GM21723 (cell line): ENCODE results near the gene CD300H.

Source experiments
- ATAC-seq: cut with Tn5 transposase; IDR thresholded peaks from one replicate; pipeline ENCODE4 v1.9.1; 2021; ENCODE audit warnings: mild to moderate bottlenecking, moderate library complexity; ENCODE audit not compliant: unreplicated experiment

CD300H gene

DNA sequence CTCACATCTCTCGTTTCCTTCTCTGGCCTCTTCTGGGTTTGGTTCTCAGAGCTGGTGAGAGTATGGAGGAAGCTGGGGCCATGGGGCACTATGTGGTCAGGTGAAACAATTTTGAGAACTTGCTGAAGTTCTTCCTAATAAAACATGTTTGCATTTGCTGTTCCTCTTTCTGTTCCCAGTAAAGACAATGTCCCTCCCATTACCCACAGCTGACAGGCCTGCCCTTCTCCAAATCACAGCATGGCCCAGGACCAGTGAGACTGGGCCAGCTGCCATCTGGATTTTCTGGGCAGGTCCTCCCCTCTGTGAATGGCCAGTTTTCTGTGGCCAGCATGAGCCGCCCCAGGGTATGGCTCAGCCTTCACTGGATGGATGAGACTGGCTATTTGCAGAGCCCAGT is at the start of gene CD300H:
Gene CD300H (minus strand): TSS at position 113 of the 400 bp plus-strand sequence.
- no peak for ATAC-seq

- no peak for ATAC-seq
These were observed 49.4 kb upstream of the CD300H start for GRCh38 chr17:74616696-74617095.

DNA sequence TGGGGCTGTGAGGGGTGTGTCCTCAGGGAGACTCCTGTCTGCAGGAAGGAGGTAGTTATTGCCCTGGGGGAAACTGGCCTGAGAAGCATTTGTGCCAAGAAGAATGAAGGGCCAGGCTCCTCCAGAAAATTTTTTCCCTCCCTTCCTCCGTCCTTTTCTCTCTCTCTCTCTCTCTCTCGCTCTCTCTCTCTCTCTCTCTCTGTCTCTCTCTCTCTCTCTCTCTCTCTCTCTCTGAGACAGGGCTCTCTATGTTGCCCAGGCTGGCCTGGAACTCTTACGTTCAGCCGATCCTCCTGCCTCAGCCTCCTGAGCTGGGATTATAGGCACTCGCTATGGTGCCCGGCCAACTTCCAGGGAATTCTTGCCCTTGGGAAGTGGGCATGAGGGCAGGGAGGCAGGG is 44.7 kb upstream of the CD300H start:
- ATAC-seq = no peak

DNA sequence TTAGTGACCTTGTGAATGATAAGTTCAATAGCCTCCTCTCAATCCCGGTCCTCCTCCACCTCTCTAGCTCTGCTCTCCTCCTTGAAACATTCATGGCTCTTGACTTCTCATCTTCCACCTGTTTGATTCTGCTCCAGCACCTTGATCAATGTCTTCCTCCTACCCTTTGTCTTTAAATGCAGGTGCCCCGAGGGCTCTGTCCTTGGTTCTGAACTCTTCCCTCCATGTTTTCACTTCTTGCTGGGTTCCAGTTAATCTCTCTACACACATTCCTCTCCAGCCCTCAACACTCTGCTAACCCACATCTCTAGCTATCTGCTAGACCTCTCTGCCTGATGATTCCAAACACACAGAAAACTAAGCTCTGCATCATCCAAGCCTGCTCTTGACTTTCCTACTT is 42.8 kb upstream of the CD300H start:
- no peak for ATAC-seq

GRCh38 chr17:74608511-74608910 is 41.2 kb upstream of the CD300H start:
- ATAC-seq = no peak

DNA sequence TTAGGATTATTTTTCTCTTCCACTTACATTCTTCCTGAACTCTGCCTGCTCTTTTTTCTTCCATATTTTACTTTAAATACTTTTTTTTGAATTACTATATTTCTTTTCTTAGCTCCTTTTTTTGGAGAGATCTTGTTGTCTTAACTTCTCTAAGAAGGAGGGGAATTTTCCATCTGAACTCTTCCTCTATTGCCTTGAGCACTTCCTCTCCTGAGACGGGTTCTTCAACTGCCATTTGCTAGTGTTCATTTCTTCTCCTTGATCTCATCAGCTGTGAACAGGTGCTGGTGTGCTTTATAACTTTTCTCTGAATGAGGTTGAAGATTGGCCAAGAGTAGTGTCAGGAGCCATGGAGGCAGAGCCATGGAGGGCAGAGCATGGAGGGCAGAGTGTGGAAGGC is 39.9 kb upstream of the CD300H start:
- ATAC-seq = no peak

- ATAC-seq = no peak
These were observed 38.7 kb upstream of the CD300H start for GRCh38 chr17:74606050-74606449.

GRCh38 chr17:74605361-74605760 is 38.1 kb upstream of the CD300H start:
- ATAC-seq = no peak

GRCh38 chr17:74604761-74605160 is 37.5 kb upstream of the CD300H start:
- ATAC-seq = no peak

GRCh38 chr17:74604200-74604599 is 36.9 kb upstream of the CD300H start:
- ATAC-seq = no peak

DNA sequence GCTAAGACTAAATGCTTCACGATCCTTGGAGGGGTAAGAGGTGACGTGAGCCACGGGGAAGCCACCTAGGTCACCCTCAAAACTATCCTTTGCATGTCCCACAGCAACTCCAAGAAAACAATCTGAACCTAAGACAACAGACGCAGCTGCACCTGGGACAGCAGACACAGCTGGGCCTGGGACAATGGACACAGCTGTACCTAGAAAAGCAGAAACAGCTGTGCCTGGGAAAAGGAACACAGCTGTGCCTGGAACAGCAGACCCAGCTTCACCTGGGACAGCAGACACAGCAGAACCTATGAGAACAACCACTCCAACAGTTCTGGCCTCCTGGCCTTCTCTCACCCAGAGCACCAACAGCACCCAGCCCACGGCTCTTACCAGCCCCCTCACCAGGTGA is 36.4 kb upstream of the CD300H start:
- ATAC-seq = no peak

DNA sequence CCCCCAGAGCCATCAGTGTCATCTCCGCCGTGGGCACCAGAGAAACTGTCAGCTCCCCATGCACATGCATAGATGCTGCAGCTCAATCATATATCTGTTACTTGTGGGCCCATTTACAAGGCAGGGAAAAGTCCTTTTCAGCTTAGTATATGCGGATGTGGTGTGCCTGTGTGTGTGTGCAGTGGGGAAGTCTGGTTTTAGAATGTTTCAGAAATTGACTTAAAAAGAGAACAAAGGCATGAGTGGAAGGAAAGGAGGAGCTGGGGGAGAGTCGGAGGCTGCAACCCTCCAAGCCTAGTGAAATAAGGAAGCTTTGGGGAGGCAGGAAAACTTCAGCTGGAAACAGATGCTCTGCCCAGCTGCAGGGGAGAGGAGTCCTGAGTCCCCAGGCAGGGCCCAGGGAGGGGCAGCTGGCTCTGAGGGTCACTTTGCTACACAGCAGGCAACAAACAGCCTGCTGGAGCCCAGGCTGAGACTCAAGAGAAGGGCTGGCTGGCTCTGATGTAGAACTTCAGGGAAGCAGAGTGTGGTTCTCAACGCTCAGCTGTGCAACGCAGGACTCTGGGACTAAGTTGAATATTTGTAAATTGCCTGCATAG is 35.8 kb upstream of the CD300H start:
- no peak for ATAC-seq

DNA sequence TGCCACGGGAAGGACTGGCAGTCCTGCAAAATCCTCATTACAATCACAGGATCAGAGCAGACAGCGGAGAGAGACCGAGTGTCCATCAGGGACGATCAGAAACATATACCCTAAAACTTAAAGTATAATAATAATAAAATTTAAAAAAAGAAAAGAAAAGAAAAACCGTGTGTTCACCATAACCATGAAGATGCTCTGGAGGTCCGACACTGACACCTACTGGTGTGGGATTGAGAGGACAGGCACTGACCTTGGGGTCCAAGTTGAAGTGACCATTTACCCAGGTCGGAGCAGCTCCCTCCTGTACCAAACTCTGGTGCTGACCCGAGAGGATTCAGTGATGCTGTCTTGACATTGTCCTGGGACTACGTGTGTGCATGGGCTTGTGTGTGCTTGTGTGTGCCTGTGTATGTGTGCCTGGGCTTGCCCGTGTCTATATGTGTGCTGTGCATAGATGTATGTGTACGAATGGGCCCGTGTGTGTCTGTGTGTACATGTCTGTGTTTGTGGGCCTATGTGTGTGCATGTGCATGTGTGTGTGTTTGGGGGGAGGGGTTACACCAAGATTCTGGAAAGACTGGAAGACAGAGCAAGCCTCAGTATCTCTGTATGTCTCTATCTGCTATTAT is 34.7 kb upstream of the CD300H start:
- no peak for ATAC-seq

DNA sequence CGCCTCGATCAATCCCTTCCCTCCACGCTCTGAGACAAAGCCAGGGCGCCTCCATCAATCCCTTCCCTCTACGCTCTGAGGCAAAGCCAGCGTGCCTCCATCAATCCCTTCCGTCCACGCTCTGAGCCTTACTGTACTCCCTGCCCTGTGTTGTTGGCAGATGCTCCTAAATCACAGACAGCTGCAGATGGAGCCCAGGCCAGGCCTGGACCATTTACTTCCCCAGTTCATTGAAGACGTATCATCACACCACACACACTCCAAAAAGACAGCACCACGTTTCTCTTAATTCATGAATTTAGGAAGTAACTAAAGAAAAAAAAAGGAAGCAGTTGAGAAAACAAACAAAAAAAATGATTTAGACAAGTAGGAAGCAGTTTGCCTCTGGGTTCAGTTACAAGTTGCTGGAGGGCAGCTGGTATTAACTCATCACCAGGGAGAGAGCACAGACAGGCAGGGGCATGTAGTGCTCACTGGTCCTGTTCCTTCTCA is 32.2 kb upstream of the CD300H start:
- no peak for ATAC-seq

- ATAC-seq = no peak
These were observed 31.7 kb upstream of the CD300H start for GRCh38 chr17:74599023-74599399.

- ATAC-seq = no peak
These were observed 31.2 kb upstream of the CD300H start for GRCh38 chr17:74598346-74599022.

- ATAC-seq = no peak
These were observed 29.9 kb upstream of the CD300H start for GRCh38 chr17:74597069-74597790.

- ATAC-seq = no peak
These were observed 27.9 kb upstream of the CD300H start for GRCh38 chr17:74595037-74595750.

- ATAC-seq = no peak
These were observed 25.0 kb upstream of the CD300H start, which contains the start of gene CD300LD for GRCh38 chr17:74592087-74592990. Gene CD300LD, minus strand, starts transcription at chr17:74592283. Its CDS starts 81 bp downstream, at chr17:74592202.

GRCh38 chr17:74591503-74591902 is 24.2 kb upstream of the CD300H start:
- ATAC-seq = no peak
